Lower leg skin (tissue), 4 donors: Measurements from ENCODE around the gene PCNP. TPM values are rescaled to one million over a fixed set of nuclear protein-coding genes. Genes with fewer than 3 reads are reported as not detected.
"Not testable (repeated sequence)": the region's sequence is repeated elsewhere in the genome, so short reads cannot be mapped to it uniquely, and the experiment has no call there.

Experiments used
- DNase-seq, 2 donors: peaks; one replicate each; pipeline ENCODE4 v3.0.0-alpha.2; 2019; ENCODE audit warnings: low spot score in 2 of 2
- H3K4me3 ChIP-seq: fragments of 200-600 bp; sonication (generic); 2 replicates; pipeline ENCODE4 v1.5.1; 2017; ENCODE audit warnings: mild to moderate bottlenecking, low read depth; ENCODE audit not compliant: poor library complexity, severe bottlenecking
- CTCF ChIP-seq, 3 donors: fragments of 450-650 bp; IDR thresholded peaks; one replicate each; pipeline ENCODE4 v1.5.1; 2016; ENCODE audit warnings: antibody characterized with exemption in 3 of 3, mild to moderate bottlenecking in 3 of 3, moderate library complexity in 2 of 3
- POLR2A ChIP-seq, 2 donors: fragments of 450-650 bp; IDR thresholded peaks; one replicate each; pipeline ENCODE4 v1.6.1; 2016 to 2017; ENCODE audit warnings: antibody characterized with exemption in 2 of 2, mild to moderate bottlenecking in 1 of 2, moderate library complexity in 1 of 2
- WGBS, 2 donors: methylation state at CpG; one replicate each; pipeline ENCODE4 v1.1.5; 2018; 5-methylcytosine and 5-hydroxymethylcytosine counted together
- intact Hi-C: fragments of 100-400 bp; cut with DNase I; formaldehyde crosslinking; loops from one replicate; pipeline ENCODE4 v1.15.0; 2023; ENCODE audit warnings: low total_unique reads
- total RNA-seq, 4 donors: library from RNA; depleted of rRNA; stranded (reverse); fragments of >200 nt; gene quantifications; one replicate each; pipeline ENCODE4 v1.1.0, GENCODE V29; 2016

The PCNP gene
- total RNA-seq, 4 donors from 2014 or later: 55.3 to 73.8 (median 61.0) TPM

- no peak for DNase-seq
- no peak overlapping the region for H3K4me3 ChIP-seq
- 94% methylated on average over 2 of the region's 2 CpGs for WGBS, 2 donors
- intact Hi-C loops: no loop called here
- no peak for TF ChIP-seq CTCF (IDR thresholded peaks at IDR 0.05)
- no peak for TF ChIP-seq POLR2A (IDR thresholded peaks at IDR 0.05)
Measured at GRCh38 chr3:101611023-101611422, 37.0 kb downstream of the PCNP start.

- intact Hi-C loops, DNase-seq, H3K4me3 ChIP-seq: not testable (repeated sequence)
- WGBS, 2 donors: 71 to 87% methylated on average over 9 of the region's 9 CpGs
Measured at GRCh38 chr3:101613014-101613413, 39.0 kb downstream of the PCNP start.

- no peak for DNase-seq
- WGBS, 2 donors: 94 to 95% methylated on average over 6 of the region's 6 CpGs
- intact Hi-C loops: no loop called here
Measured at GRCh38 chr3:101615525-101615924, 41.5 kb downstream of the PCNP start.

GRCh38 chr3:101617478-101617877 is 43.5 kb downstream of the PCNP start:
- intact Hi-C loops: no loop called here
- TF ChIP-seq CTCF (IDR thresholded peaks at IDR 0.05) (no peak), POLR2A (IDR thresholded peaks at IDR 0.05) (no peak)
- no peak for DNase-seq
- no peak overlapping the region for H3K4me3 ChIP-seq
- WGBS, 2 donors: 91 to 96% methylated on average over 7 of the region's 7 CpGs

More at GRCh38 chr3:101615525-101615924, 41.5 kb downstream of the PCNP start:
- no peak for TF ChIP-seq POLR2A (IDR thresholded peaks at IDR 0.05)
- no peak for TF ChIP-seq CTCF (IDR thresholded peaks at IDR 0.05)
- H3K4me3 ChIP-seq: no peak overlapping the region

- TF ChIP-seq CTCF (IDR thresholded peaks at IDR 0.05): no peak
- TF ChIP-seq POLR2A (IDR thresholded peaks at IDR 0.05): no peak
- no peak for DNase-seq
- WGBS, 2 donors: 77% methylated on average over 1 of the region's 1 CpG
- intact Hi-C loops: no loop called here
- no peak overlapping the region for H3K4me3 ChIP-seq
Measured at GRCh38 chr3:101618726-101619125, 44.7 kb downstream of the PCNP start.

- intact Hi-C loops: no loop called here
- H3K4me3 ChIP-seq: no peak overlapping the region
- WGBS, 2 donors: 91 to 92% methylated on average over 3 of the region's 3 CpGs
- TF ChIP-seq CTCF (IDR thresholded peaks at IDR 0.05) (no peak), POLR2A (IDR thresholded peaks at IDR 0.05) (no peak)
- DNase-seq: no peak
Measured at GRCh38 chr3:101619734-101620133, 45.8 kb downstream of the PCNP start.
